MCF 10A (cell line): ENCODE results near the gene OSM. TPM values are rescaled to one million over a fixed set of nuclear protein-coding genes. Genes with fewer than 3 reads are reported as not detected.

Source experiments
- BruUV-seq: library from RNA; stranded (reverse); fragments of 400-500 nt; replicated peaks from 2 replicates; lab custom pipeline; 2021; lab: Mats Ljungman, UMichigan
- CTCF ChIA-PET: fragments of 300-600 bp; sonication (Branson Sonifier 250); formaldehyde crosslinking; extraction: SDS; loops from one replicate; lab custom pipeline; 2021; ENCODE audit warnings: antibody characterized with exemption, inconsistent platforms; lab: Yijun Ruan, JAX
- POLR2A ChIA-PET: fragments of 300-600, 350-650 bp; sonication (Branson Sonifier 250); formaldehyde crosslinking; extraction: SDS; loops from one replicate; lab custom pipeline; 2020; ENCODE audit warnings: antibody characterized with exemption, inconsistent platforms; lab: Yijun Ruan, JAX
- DNase-seq: peaks from one replicate; pipeline ENCODE4 v3.0.0-alpha.2; 2018; ENCODE audit not compliant: unreplicated experiment
- H3K27ac Mint-ChIP-seq: one replicate; pipeline ENCODE4 v1.8.0; 2022; ENCODE audit warnings: mild to moderate bottlenecking, low read depth, mixed read lengths; ENCODE audit not compliant: unreplicated experiment
- H3K27me3 Mint-ChIP-seq: one replicate; pipeline ENCODE4 v1.8.0; 2022; ENCODE audit warnings: mixed read lengths; ENCODE audit not compliant: insufficient read depth, unreplicated experiment
- H3K36me3 Mint-ChIP-seq: one replicate; pipeline ENCODE4 v1.8.0; 2022; ENCODE audit warnings: mild to moderate bottlenecking, moderate library complexity, mixed read lengths; ENCODE audit not compliant: insufficient read depth, unreplicated experiment
- H3K4me1 Mint-ChIP-seq: one replicate; pipeline ENCODE4 v1.8.0; 2022; ENCODE audit warnings: mixed read lengths; ENCODE audit not compliant: insufficient read depth, unreplicated experiment
- H3K4me3 Mint-ChIP-seq: one replicate; pipeline ENCODE4 v1.8.0; 2022; ENCODE audit warnings: mild to moderate bottlenecking, moderate library complexity, mixed read lengths; ENCODE audit not compliant: unreplicated experiment
- H3K9me3 Mint-ChIP-seq: one replicate; pipeline ENCODE4 v1.8.0; 2022; ENCODE audit warnings: mixed read lengths; ENCODE audit not compliant: unreplicated experiment
- intact Hi-C: fragments of 100-400 bp; cut with micrococcal nuclease; formaldehyde crosslinking; loops from 2 replicates; pipeline ENCODE4 v1.14.1; 2022
- total RNA-seq: library from RNA; stranded (reverse); gene quantifications from 2 replicates; pipeline ENCODE4 v1.2.3, GENCODE V29; 2022
- TF ChIP-seq, protein P1 (sequence below): fragments of 200-600 bp; IDR thresholded peaks from one replicate; pipeline ENCODE4 v1.8.0; 2022; ENCODE audit warnings: antibody characterized with exemption, mild to moderate bottlenecking; ENCODE audit not compliant: unreplicated experiment

Gene OSM
- total RNA-seq, 1 experiment from 2014 or later = not detected

DNA sequence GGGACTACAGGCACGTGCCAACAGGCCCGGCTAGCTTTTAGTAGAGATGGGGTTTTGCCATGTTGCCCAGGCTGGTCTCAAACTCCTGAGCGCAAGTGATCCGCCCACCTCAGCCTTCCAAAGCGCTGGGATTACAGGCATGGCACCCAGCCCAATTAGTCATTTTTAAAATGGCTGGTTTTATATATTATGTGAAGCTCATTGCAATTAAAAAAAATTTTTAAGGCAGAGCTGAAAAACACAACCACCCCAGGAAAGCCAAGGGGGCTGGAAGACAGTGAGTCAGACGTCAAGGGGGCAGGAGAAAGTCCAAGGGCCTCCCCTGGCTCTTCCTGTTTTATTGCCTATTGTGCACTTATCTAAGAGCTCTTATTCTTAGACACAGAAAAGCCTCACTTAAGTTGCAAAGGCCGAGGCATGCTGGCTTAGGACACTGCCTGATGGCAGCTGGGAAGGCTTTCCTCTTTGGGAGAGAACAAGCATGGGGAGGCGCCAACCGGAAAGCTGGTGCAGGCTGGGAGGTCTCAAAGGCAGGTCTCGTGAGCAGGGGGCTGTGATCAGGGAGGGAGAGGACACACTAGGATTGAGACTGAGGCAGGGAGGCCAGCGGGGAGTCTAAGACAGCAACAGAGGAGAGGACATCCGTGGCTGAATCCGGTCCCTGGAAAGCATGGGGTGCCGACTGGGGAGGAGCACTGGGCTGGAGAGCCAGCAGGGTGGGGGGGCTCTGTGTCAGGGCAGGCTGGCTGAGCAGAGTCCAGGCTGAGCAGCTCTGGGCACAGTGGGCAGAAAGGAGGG is 11.1 kb upstream of the OSM start:
- Mint-ChIP-seq H3K9me3 (no peaks in the 10 kb centered on the region), H3K4me1 (peaks cover 26% of the 10 kb centered on the region), H3K27ac (no peak overlapping the region), H3K4me3 (no peak overlapping the region), H3K36me3 (no peaks in the 10 kb centered on the region), H3K27me3 (no peaks in the 10 kb centered on the region)
- ChIA-PET POLR2A (interaction anchor here (0.9 to 1.7 kb wide), 3 partner anchors 79 to 146 kb away, joined by 3 to 6 read pairs (median 3); partner anchors contain the start of genes CCDC157 and SF3A1), CTCF (interaction anchor here (0.6 to 1.5 kb wide), 11 partner anchors 8 to 170 kb away, joined by 3 to 9 read pairs (median 4); no protein-coding TSS in a partner anchor)
- intact Hi-C loops = no loop called here
- DNase-seq = peak; percentile 87
- TF ChIP-seq, protein P1, sequence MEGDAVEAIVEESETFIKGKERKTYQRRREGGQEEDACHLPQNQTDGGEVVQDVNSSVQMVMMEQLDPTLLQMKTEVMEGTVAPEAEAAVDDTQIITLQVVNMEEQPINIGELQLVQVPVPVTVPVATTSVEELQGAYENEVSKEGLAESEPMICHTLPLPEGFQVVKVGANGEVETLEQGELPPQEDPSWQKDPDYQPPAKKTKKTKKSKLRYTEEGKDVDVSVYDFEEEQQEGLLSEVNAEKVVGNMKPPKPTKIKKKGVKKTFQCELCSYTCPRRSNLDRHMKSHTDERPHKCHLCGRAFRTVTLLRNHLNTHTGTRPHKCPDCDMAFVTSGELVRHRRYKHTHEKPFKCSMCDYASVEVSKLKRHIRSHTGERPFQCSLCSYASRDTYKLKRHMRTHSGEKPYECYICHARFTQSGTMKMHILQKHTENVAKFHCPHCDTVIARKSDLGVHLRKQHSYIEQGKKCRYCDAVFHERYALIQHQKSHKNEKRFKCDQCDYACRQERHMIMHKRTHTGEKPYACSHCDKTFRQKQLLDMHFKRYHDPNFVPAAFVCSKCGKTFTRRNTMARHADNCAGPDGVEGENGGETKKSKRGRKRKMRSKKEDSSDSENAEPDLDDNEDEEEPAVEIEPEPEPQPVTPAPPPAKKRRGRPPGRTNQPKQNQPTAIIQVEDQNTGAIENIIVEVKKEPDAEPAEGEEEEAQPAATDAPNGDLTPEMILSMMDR = no peak
- no TSS peak for BruUV-seq

DNA sequence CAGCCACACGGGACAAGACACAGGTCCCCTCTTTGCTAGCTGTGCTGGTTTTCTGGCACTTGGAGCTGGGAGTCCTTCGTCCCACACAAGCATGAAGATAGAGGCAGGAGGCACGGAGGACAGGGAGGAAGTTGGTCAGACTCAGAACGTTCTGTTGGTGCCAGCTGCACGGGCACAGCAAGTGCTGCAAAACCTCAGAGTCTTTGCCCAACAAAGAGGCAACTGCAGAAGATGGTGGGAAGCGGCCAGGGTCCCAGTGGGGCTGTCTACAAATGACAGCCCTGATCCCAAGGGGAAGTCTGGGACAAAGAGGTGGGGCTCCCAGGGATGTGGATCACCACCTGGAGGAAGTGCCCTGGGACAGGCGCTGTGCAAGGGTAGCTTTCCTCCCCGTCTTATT is 9.4 kb upstream of the OSM start:
- TF ChIP-seq, protein P1 = no peak
- H3K4me3 Mint-ChIP-seq = no peak overlapping the region
- no peak overlapping the region for H3K27ac Mint-ChIP-seq
- H3K36me3 Mint-ChIP-seq = no peaks in the 10 kb centered on the region
- no peaks in the 10 kb centered on the region for H3K27me3 Mint-ChIP-seq
- DNase-seq = no peak
- H3K4me1 Mint-ChIP-seq = peaks cover 26% of the 10 kb centered on the region
- ChIA-PET CTCF (interaction anchor here (0.6 to 1.5 kb wide), 6 partner anchors 10 to 436 kb away, joined by 3 to 5 read pairs (median 3); no protein-coding TSS in a partner anchor), POLR2A (no interaction called here)
- H3K9me3 Mint-ChIP-seq = no peaks in the 10 kb centered on the region
- no TSS peak for BruUV-seq
- intact Hi-C loops = no loop called here

DNA sequence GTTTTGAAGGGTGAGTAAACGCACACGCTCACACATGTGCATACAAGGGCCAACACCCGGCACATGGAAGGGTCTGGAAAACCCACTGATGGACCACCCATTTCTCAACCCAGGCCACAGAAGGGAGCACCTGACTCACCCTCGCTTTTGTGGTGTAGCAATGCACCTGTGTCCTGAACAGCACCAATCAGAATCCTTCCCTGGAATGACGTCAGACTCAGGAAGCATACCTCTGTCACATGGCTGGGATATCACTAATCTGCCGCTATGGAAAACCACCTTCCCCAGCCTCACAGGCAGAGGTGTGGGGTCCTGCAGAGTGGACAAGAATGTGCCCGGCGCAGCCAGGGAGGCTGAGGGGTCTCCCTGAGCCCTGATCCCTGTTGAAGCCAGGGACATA is 9.0 kb upstream of the OSM start:
- peak; percentile 39 for DNase-seq
- TF ChIP-seq, protein P1 = no peak
- no peaks in the 10 kb centered on the region for H3K27me3 Mint-ChIP-seq
- no peaks in the 10 kb centered on the region for H3K36me3 Mint-ChIP-seq
- CTCF ChIA-PET = interaction anchor here (0.6 to 0.8 kb wide), 3 partner anchors 70 to 449 kb away, joined by 3 read pairs; no protein-coding TSS in a partner anchor
- POLR2A ChIA-PET = no interaction called here
- BruUV-seq = no TSS peak
- H3K4me1 Mint-ChIP-seq = peaks cover 26% of the 10 kb centered on the region
- H3K4me3 Mint-ChIP-seq = no peak overlapping the region
- H3K27ac Mint-ChIP-seq = no peak overlapping the region
- intact Hi-C loops = no loop called here
- H3K9me3 Mint-ChIP-seq = no peaks in the 10 kb centered on the region

DNA sequence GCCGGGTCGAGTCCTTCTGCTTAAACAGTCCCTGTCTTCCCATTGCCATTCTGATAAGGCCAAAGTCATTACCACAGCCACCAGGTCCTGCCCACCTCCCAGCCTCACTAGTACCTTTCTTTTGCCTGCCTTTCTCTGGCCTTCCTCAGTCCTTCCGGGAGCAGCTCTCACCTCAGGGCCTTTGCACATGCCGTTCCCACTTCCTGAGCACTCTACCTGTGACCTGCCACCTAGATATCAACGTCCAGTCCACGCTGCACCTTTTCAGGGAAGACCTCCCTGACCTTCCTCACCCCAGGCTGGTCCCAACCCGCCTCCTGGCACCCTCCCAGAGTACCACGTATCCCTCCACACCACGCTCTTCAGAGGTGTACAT is 7.8 kb upstream of the OSM start:
- Mint-ChIP-seq H3K9me3 (no peaks in the 10 kb centered on the region), H3K4me1 (peaks cover 19% of the 10 kb centered on the region), H3K27me3 (no peaks in the 10 kb centered on the region), H3K36me3 (no peaks in the 10 kb centered on the region), H3K4me3 (no peak overlapping the region), H3K27ac (no peak overlapping the region)
- ChIA-PET CTCF (interaction anchor here (0.5 to 1.0 kb wide), 3 partner anchors 9 to 327 kb away, joined by 3 to 4 read pairs (median 3); no protein-coding TSS in a partner anchor), POLR2A (no interaction called here)
- TF ChIP-seq, protein P1 = no peak
- DNase-seq = no peak
- BruUV-seq = no TSS peak
- intact Hi-C loops = no loop called here
